ENCODE results near the gene IL17C. TPM values are rescaled to one million over a fixed set of nuclear protein-coding genes. Genes with fewer than 3 reads are reported as not detected.

The IL17C gene
- total RNA-seq, 4 donors from 2014 or later: not detected

DNA sequence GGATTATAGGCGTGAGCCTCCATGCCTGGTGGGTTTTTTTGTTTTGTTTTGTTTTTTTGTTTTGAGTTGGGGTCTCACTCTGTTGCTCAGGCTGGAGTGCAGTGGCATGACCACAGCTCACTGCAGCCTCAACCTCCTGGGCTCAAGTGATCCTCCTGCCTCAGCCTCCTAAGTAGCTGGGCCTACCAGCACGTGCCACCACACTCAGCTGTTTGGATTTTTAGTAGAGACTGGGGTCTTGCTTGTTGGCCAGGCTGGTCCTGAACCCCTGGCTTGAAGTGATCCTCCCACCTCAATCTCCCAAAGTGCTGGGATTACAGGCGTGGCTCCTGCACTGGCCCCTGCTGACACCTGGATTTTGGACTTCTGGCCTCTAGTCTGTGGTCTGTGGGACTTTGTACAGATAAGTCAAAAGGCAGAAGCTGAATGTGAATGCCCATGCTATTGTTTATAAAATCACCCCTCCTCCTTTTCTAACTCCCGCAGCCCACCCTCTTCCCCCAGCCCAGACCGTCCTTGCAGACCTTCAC, 42.2 kb downstream of the IL17C start:
- Histone ChIP-seq H3K4me1 (peaks cover 0 to 17% (median 0%) of the 10 kb centered on the region in 3 donors), H3K9me3 (no peaks in the 10 kb centered on the region), H3K36me3 (no peaks in the 10 kb centered on the region), H3K27me3 (peaks cover 79% of the 10 kb centered on the region), H3K27ac (no peak overlapping the region), H3K4me3 (no peak overlapping the region)
- no peak for ATAC-seq
- 41 to 60% methylated on average over 2 to 4 of the region's 5 CpGs for WGBS, 2 donors (ENCODE audit: low coverage in 1 of 2)
- no peak for TF ChIP-seq POLR2A (IDR thresholded peaks at IDR 0.05)
- TF ChIP-seq EP300 (IDR thresholded peaks at IDR 0.05): no peak
- no peak for TF ChIP-seq POLR2AphosphoS5 (IDR thresholded peaks at IDR 0.05)
- no peak for TF ChIP-seq CTCF (IDR thresholded peaks at IDR 0.05)

DNA sequence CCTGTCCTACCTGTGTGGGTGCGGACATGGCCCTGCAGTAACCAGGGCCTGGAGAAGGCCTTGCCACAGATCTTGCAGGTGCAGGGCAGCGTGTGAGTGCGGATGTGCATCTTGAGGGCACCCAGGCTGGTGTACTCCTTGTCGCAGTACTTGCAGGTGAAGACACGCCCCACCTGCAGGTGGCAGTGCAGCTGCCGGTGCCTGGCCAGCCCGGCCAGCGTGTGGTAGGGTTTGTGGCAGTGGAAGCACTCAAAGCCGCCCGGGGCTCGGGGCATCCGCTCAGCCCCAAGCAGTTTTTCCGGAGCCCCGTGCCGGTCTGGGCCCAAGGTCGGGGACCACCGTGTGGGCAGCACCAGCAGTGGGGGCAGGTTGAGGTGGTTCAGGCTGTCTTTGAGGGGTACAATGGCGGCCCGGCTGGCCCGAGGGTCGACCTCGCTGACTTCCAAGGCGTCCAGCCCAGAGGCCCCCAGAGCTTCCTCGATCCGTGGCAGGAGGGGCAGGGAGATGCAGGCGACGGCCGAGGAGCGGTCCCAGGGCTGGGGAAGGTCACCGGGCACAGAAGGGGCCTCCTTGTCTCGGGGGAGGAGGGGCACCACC, 42.8 kb downstream of the IL17C start:
- Histone ChIP-seq H3K27ac (no peak overlapping the region), H3K4me1 (peaks cover 0 to 22% (median 3%) of the 10 kb centered on the region in 3 donors), H3K36me3 (no peaks in the 10 kb centered on the region), H3K4me3 (no peak overlapping the region), H3K27me3 (peaks cover 85% of the 10 kb centered on the region), H3K9me3 (no peaks in the 10 kb centered on the region)
- TF ChIP-seq POLR2AphosphoS5 (IDR thresholded peaks at IDR 0.05): no peak
- no peak for TF ChIP-seq EP300 (IDR thresholded peaks at IDR 0.05)
- TF ChIP-seq CTCF (IDR thresholded peaks at IDR 0.05): no peak
- TF ChIP-seq POLR2A (IDR thresholded peaks at IDR 0.05): no peak
- ATAC-seq: no peak
- 20 to 67% methylated on average over 1 of the region's 31 CpGs for WGBS, 2 donors (ENCODE audit: low coverage in 1 of 2)

DNA sequence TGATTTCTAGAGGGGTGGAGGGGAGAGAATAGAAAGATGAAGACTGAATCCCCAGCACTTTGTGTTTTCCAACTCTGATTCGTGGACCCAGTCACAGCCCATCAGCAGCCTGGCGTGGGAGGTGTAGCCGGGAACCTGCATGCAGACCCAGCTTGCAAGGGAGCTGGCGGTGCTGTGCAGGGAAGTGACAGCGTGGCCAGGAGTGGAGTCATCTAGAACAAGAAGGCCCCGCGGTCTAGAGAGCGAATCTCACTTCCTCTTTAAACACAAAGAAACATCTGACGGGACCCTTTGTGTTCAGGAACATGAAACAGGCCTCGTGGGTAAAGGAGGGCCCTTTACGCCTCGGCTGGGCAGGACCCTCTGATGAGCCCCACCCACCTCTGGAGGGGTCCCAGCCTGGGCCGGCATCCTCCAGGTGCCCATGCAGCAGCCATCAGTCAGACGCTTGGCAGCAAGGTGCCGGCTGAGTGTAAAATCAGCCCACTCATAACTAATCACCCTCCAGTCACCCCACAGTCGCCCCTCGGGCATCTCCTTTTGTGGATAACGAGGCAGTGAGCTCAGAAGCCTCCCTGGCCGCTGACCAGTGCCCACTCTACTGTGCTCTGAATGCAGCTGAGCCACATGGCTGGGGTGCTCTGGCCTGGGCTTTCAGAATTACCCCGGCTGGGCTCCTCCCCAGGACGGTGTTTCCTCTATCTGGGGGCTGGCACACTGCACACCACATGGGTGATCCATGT, 43.5 kb downstream of the IL17C start:
- Histone ChIP-seq H3K27me3 (peaks cover 92% of the 10 kb centered on the region), H3K4me1 (peaks cover 0 to 29% (median 10%) of the 10 kb centered on the region in 3 donors), H3K27ac (peak overlapping the region in 2 of 4 donors; percentile 46 to 53), H3K9me3 (no peaks in the 10 kb centered on the region), H3K36me3 (no peaks in the 10 kb centered on the region), H3K4me3 (no peak overlapping the region)
- TF ChIP-seq POLR2A (IDR thresholded peaks at IDR 0.05) (no peak), POLR2AphosphoS5 (IDR thresholded peaks at IDR 0.05) (no peak), CTCF (IDR thresholded peaks at IDR 0.05) (no peak), EP300 (IDR thresholded peaks at IDR 0.05) (no peak)
- ATAC-seq: peak; percentile 32
- WGBS, 2 donors (ENCODE audit: low coverage in 1 of 2): 17% methylated on average over 8 of the region's 21 CpGs; no CpG with 5 or more reads in 1 of the 2 donors

DNA sequence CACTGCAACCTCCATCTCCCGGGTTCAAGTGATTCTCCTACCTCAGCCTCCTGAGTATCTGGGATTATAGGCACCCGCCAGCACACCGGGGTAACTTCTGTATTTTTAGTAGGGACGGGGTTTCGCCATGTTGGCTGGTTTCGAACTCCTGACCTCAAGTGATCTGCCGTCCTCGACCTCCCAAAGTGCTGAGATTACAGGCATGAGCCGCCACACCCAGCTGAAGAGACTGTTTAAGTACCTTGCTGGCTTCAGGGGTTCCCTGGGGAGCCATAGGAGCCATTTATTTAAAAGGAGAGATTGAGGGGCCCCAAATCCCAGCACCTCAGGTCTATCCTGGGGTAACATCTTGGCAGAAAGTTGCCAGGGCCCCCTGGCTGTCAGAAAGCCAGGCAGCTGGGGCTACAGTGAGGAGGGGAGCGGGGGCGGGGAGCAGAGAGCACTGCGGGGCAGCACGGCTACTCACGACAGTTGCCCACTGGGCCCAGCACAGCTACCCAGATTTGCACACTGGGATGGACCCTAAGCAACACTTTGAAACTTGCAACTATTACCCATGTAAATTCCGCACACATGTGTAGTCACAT, 46.3 kb downstream of the IL17C start:
- no peaks in the 10 kb centered on the region for H3K9me3 ChIP-seq
- H3K4me1 ChIP-seq: peaks cover 0 to 32% (median 10%) of the 10 kb centered on the region in 3 donors
- 40 to 71% methylated on average over 1 of the region's 15 CpGs for WGBS, 2 donors (ENCODE audit: low coverage in 1 of 2)
- H3K27me3 ChIP-seq: peaks cover 100% of the 10 kb centered on the region
- H3K27ac ChIP-seq: no peak overlapping the region
- H3K4me3 ChIP-seq: no peak overlapping the region
- ATAC-seq: no peak
- no peak for TF ChIP-seq POLR2AphosphoS5 (IDR thresholded peaks at IDR 0.05)
- TF ChIP-seq POLR2A (IDR thresholded peaks at IDR 0.05): no peak
- TF ChIP-seq CTCF (IDR thresholded peaks at IDR 0.05): no peak
- TF ChIP-seq EP300 (IDR thresholded peaks at IDR 0.05): no peak
- H3K36me3 ChIP-seq: no peaks in the 10 kb centered on the region
